Activated CD4-positive, alpha-beta T cell treated with anti-CD3 and anti-CD28 coated beads, Interleukin-2, Interleukin-4, amounts not matched to agents 100 ng/mL and 50 ng/mL, durations not matched to agents 16 hours and 8 hours (primary cell): Measurements from ENCODE around the gene WWOX.

Experiments
- DNase-seq: peaks from one replicate; pipeline ENCODE4 v3.0.0-alpha.2; 2020; ENCODE audit warnings: low spot score

The WWOX gene

GRCh38 chr16:79150632-79151310, 1051.3 kb downstream of the WWOX start:
- DNase-seq: no peak

GRCh38 chr16:79154086-79154485, 1054.6 kb downstream of the WWOX start:
- no peak for DNase-seq

DNA sequence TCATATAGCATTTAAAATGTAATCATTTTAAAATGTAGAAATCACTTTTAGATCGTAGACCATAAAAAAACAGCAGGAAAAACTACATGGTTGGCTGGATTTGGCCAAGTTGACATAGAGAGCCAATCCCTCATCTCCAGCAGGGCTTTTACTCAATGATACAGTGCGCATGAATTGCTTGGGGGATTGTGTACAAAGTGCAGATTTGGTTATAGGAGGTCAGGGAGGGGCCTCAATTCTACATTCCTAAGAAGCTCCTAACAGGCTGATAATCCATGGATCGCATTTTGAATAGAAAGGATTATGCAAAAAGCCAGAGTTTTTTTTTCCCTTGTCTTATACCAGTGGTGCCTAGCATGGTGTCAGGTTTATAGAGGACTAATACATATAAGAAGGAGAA, 1056.0 kb downstream of the WWOX start:
- no peak for DNase-seq

GRCh38 chr16:79155904-79156303, 1056.5 kb downstream of the WWOX start:
- DNase-seq: peak; percentile 27

GRCh38 chr16:79156761-79157160, 1057.3 kb downstream of the WWOX start:
- no peak for DNase-seq

DNA sequence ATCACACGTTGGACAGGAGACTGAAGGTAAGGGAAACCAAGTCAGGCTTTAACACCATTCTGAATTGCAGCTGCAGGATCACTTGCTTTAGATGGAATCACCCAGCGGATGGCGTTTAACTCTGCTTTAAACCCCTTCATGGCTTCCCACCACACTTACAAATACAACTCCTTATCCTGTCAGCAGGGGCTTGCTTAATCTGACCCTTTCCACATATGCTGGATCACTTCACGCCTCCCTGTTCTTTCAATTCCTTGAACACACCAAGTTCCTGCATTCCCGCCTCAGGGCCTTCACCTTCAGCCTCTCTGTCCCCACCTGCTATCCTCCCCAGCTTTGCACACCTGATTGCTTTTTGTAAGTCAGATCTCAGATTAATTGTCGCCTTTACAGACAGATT, 1058.9 kb downstream of the WWOX start:
- no peak for DNase-seq

DNA sequence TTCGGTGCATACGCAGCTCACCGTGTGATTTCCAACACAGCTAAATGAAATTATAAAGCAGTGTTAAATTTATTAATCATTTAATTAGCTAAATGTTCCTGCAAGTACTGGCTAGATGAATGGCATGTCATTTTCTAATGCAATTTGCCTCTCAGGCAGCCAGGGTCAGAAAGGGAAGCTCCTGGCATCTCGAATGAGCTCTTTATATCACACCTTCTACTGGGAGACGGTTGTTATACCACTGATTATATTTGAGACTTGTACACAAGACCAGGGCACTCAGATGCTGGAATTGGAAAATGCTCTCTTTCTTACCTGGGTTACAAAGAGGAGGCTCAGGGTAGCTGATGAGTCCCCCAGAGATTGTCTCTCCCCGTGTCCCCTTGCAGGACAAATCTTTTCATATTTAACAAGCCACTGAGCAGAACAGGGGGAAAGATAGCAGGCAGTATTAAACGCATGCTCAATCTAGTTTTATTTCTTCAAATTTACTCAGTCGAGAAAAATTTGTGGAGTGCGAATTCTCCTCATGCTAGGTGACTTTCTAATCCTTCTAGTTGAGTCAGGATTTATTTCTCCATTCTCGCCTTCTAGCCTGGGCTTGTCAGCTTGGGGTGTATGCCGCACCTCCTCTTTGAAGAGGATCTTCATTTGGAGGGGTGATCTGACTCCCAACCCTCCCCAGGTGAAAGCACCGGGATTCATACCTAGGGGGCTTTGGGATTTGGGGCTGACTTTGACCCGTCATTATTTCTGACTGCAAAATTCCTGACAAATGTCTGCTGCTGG, 1060.0 kb downstream of the WWOX start:
- DNase-seq: no peak

DNA sequence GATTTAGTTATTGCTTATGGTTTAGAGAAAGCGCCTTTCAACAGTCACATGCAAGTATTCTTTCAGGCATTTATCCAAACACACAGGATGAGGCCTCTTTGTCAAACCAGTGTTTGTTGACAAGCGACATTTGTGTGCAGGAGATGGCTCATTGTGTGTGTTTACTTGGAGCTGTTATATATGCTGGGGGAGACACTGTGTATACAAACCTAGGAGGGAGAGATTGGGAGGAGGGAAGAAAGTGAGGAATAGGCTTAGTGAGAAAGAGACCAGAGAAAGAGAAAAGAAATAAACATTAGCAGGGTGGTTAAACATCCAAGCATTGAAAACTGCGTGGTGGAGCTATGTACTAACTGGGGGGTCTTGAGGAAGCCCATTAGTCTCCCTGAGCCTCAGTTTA, 1063.5 kb downstream of the WWOX start:
- no peak for DNase-seq

DNA sequence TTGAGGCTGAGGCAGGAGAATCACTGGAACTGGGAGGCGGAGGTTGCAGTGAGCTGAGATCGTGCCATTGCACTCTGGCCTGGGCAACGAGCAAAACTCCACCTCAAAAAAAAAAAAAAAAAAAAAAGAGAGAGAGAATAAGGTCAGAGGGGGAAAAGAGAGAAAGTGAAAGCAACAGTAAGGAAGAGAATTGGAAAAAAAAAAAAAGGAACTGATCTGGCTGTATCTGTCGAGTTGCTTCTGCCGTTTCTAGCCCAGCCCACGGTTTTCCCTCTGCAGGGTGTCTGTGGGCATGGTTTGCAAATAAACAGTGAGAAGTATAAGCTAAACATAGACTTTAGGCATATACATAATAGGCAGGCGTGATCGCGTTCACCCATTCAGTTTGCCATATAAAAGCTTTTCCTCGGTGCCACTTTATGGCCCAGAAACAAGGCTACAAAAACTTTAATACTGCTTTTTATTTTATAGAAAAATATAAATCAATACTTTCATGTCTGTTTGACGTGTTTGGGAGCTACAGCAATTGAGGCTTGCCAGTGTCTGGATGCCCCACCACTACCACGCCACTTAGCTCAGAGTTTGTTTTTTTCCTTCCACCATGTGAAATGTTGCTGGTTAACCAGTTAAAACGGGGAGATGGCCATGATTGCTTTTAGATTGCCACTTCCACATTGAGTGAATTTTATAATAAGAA, 1064.4 kb downstream of the WWOX start:
- no peak for DNase-seq

GRCh38 chr16:79164388-79164995, 1065.0 kb downstream of the WWOX start:
- DNase-seq: no peak

GRCh38 chr16:79165079-79165478, 1065.6 kb downstream of the WWOX start:
- DNase-seq: no peak

DNA sequence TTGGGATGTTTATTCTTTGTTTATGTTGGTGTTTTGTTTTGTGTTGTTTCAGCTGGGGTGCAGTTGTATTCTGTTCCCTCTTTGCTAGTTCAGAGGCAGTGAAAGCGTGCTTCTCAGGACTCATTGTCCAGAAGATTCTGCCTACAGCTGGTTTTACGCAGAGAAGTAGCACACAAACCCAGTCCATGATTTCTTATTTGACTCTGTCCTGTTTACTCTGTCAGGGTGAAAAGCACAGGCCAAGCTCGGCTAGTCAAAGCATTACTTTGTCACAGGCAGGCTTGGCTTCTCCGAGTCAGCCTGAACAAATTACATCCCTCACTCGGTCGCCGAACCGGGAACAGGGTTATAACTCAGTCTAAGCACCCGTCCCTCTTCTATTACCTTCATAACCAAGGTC, 1066.1 kb downstream of the WWOX start:
- DNase-seq: no peak

- DNase-seq: no peak
Observed at GRCh38 chr16:79167893-79168292, 1068.4 kb downstream of the WWOX start.

- no peak for DNase-seq
Observed at GRCh38 chr16:79168321-79168720, 1068.9 kb downstream of the WWOX start.

- DNase-seq: peak; percentile 19
Observed at GRCh38 chr16:79169239-79169638, 1069.8 kb downstream of the WWOX start.

- DNase-seq: no peak
Observed at GRCh38 chr16:79170555-79171246, 1071.2 kb downstream of the WWOX start.

- no peak for DNase-seq
Observed at GRCh38 chr16:79171504-79171903, 1072.0 kb downstream of the WWOX start.

- DNase-seq: no peak
Observed at GRCh38 chr16:79171931-79172705, 1072.7 kb downstream of the WWOX start.

DNA sequence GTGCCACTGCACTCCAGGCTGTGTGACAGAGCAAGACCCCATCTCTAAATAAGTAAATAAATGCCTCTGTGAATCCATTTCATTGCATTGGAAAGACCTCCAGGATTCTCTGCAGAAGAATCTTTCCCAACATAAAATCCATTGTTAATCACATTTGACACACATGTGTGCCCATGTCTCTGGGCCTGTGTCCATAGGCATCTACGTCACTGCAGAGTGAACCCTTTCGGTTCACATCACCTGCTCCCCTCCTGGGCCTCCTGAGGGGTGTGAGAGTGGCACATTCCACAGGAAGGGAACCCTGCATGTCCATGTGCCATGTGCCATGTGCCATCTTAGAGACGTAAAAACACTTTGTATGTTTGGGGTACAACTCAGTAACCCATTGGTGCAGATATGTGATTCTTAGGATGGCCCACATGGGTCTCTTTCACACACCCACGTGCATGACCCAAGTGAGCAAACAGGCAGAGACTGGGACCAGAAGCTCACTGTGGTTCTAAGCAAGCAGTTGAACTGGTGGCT, 1073.6 kb downstream of the WWOX start:
- DNase-seq: no peak

DNA sequence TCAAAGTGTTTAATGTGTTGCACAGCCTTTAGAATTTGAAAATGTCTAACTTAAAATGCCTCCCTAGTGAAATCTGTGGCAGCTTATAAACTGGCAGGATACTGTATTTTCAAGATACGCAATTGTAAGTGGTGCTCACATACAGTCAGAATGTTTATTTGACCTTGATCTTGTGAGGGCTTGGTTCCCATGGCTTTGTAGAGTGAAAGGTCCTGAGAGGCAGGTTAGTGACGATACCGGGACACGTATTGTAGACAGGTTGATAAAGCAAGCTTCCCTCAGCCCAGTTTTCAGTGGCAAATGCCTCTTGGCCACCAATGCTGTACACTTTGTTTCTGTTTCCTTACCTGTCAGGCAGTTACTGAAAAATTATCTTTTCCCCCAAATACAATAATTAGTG, 1074.5 kb downstream of the WWOX start:
- DNase-seq: no peak
